Mucosa of descending colon (tissue), 3 donors: ENCODE results near the gene RAB27B. TPM values are rescaled to one million over a fixed set of nuclear protein-coding genes. Genes with fewer than 3 reads are reported as not detected.
"Not testable (repeated sequence)": the region's sequence is repeated elsewhere in the genome, so short reads cannot be mapped to it uniquely, and the experiment has no call there.

Experiments used
- ATAC-seq: fragments of 200-7000 bp; cut with Tn5 transposase; one replicate; pipeline ENCODE4 v1.9.1; 2020; ENCODE audit warnings: mild to moderate bottlenecking, moderate library complexity
- DNase-seq, 3 donors: peaks; one replicate each; pipeline ENCODE4 v3.0.0-alpha.2; 2020
- H3K36me3 ChIP-seq: fragments of 200-600 bp; one replicate; pipeline ENCODE4 v1.8.0; 2021; ENCODE audit warnings: low read depth, mild to moderate bottlenecking
- H3K4me1 ChIP-seq: fragments of 200-600 bp; one replicate; pipeline ENCODE4 v1.8.0; 2021; ENCODE audit warnings: low read depth, mild to moderate bottlenecking
- H3K4me3 ChIP-seq: fragments of 200-600 bp; one replicate; pipeline ENCODE4 v1.8.0; 2021; ENCODE audit warnings: mild to moderate bottlenecking
- H3K9me3 ChIP-seq: fragments of 200-600 bp; one replicate; pipeline ENCODE4 v1.8.0; 2021; ENCODE audit warnings: mild to moderate bottlenecking
- CTCF ChIP-seq: fragments of 200-600 bp; IDR thresholded peaks from one replicate; pipeline ENCODE4 v1.8.0; 2022; ENCODE audit warnings: antibody characterized with exemption, mild to moderate bottlenecking
- intact Hi-C, 2 donors: fragments of 100-400 bp; cut with DNase I in 1 of 2; cut with micrococcal nuclease in 1 of 2; formaldehyde crosslinking; loops; one replicate each; pipeline versions ENCODE4 v1.11.0 to v1.11.1; 2022; cut with DNase I, micrococcal nuclease
- total RNA-seq, 3 donors: library from RNA; stranded (reverse); fragmentation: NEBNext Ultra II Directional in 2 of 3; extraction: Animal tissue kit (Norgen Biotek cat#: 25700) in 2 of 3; gene quantifications; one replicate each; pipeline versions ENCODE4 v1.2.1 to v1.2.4, GENCODE V29; 2021 to 2023
- donor health status: DM: no; HTN: no; CAD: no; lungs with moderate emphysema.
- donor health status: DM: no; HTN: no; CAD: no.
- donor health status: DM: no; HTN: yes; CAD: no.

Gene RAB27B
- total RNA-seq, 3 donors from 2014 or later: 3.3 to 14.9 (median 10.6) TPM

- TF ChIP-seq CTCF: no peak
- ATAC-seq (no peak), DNase-seq (no peak)
- no peaks in the 10 kb centered on the region for H3K4me1 ChIP-seq
- H3K36me3 ChIP-seq: no peaks in the 10 kb centered on the region
- no peak overlapping the region for H3K4me3 ChIP-seq
- no peaks in the 10 kb centered on the region for H3K9me3 ChIP-seq
- intact Hi-C loops: no loop called here
Observed at GRCh38 chr18:54815086-54815485, 13.2 kb upstream of the RAB27B start.

- H3K4me3 ChIP-seq, ATAC-seq, H3K4me1 ChIP-seq, H3K36me3 ChIP-seq, intact Hi-C loops, DNase-seq, H3K9me3 ChIP-seq: not testable (repeated sequence)
Observed at GRCh38 chr18:54820785-54821275, 7.4 kb upstream of the RAB27B start.

GRCh38 chr18:54822872-54823845, 5.1 kb upstream of the RAB27B start:
- intact Hi-C loops: no loop called here
- no peak for TF ChIP-seq CTCF
- no peak for DNase-seq
- Histone ChIP-seq H3K9me3 (no peaks in the 10 kb centered on the region), H3K36me3 (no peaks in the 10 kb centered on the region), H3K4me1 (no peaks in the 10 kb centered on the region), H3K4me3 (no peak overlapping the region)
- no peak for ATAC-seq

GRCh38 chr18:54824761-54825160, 3.5 kb upstream of the RAB27B start:
- Histone ChIP-seq H3K4me1 (peaks cover 6% of the 10 kb centered on the region), H3K9me3 (no peaks in the 10 kb centered on the region), H3K4me3 (no peak overlapping the region), H3K36me3 (no peaks in the 10 kb centered on the region)
- no peak for ATAC-seq
- no peak for DNase-seq
- intact Hi-C loops: no loop called here
- TF ChIP-seq CTCF: no peak

GRCh38 chr18:54825601-54826344, 2.5 kb upstream of the RAB27B start:
- H3K4me3 ChIP-seq: no peak overlapping the region
- DNase-seq (no peak), ATAC-seq (no peak)
- no peak for TF ChIP-seq CTCF
- H3K9me3 ChIP-seq: no peaks in the 10 kb centered on the region
- intact Hi-C loops: no loop called here
- no peaks in the 10 kb centered on the region for H3K36me3 ChIP-seq
- peaks cover 6% of the 10 kb centered on the region for H3K4me1 ChIP-seq

- no peaks in the 10 kb centered on the region for H3K36me3 ChIP-seq
- H3K4me1 ChIP-seq: peaks cover 6% of the 10 kb centered on the region
- peaks cover 4% of the 10 kb centered on the region for H3K9me3 ChIP-seq
- DNase-seq (no peak), ATAC-seq (peak; percentile 47)
- no peak overlapping the region for H3K4me3 ChIP-seq
- TF ChIP-seq CTCF: no peak
- intact Hi-C loops: no loop called here
Observed at GRCh38 chr18:54828986-54829385, 709 bp downstream of the RAB27B start.
